GM12875 (cell line): ENCODE results near the gene C1QTNF8.

ENCODE experiments used
- H3K4me3 ChIP-seq: one replicate; pipeline ENCODE4 v1.5.1; 2011; ENCODE audit warnings: low read depth, low read length, control low read depth
- CTCF ChIP-seq: IDR thresholded peaks from 2 replicates; pipeline ENCODE4 v1.5.1; 2011; ENCODE audit warnings: low read depth, mild to moderate bottlenecking, control low read depth, inconsistent platforms, low read length, moderate library complexity, borderline replicate concordance; ENCODE audit not compliant: insufficient read depth

The C1QTNF8 gene

GRCh38 chr16:1117176-1117900 is 21.3 kb upstream of the C1QTNF8 start:
- TF ChIP-seq CTCF: no peak
- no peak overlapping the region for H3K4me3 ChIP-seq

- no peak overlapping the region for H3K4me3 ChIP-seq
- TF ChIP-seq CTCF: no peak
Measured at GRCh38 chr16:1116693-1117077, 20.6 kb upstream of the C1QTNF8 start.

GRCh38 chr16:1113889-1114526 is 18.0 kb upstream of the C1QTNF8 start:
- H3K4me3 ChIP-seq: no peak overlapping the region
- no peak for TF ChIP-seq CTCF

GRCh38 chr16:1113489-1113888 is 17.4 kb upstream of the C1QTNF8 start:
- TF ChIP-seq CTCF: no peak

GRCh38 chr16:1112506-1113184 is 16.6 kb upstream of the C1QTNF8 start:
- TF ChIP-seq CTCF: no peak
- H3K4me3 ChIP-seq: no peak overlapping the region

More at GRCh38 chr16:1113489-1113888, 17.4 kb upstream of the C1QTNF8 start:
- H3K4me3 ChIP-seq: no peak overlapping the region

GRCh38 chr16:1109648-1110047 is 13.6 kb upstream of the C1QTNF8 start:
- no peak for TF ChIP-seq CTCF
- H3K4me3 ChIP-seq: no peak overlapping the region
